Astrocyte of the cerebellum (primary cell): ENCODE results near the gene UGGT2.

Source experiments
- DNase-seq: peaks from one replicate; pipeline ENCODE4 v3.0.0-alpha.2; 2011; ENCODE audit warnings: low read depth
- H3K4me3 ChIP-seq: 2 replicates; pipeline ENCODE4 v1.5.1; 2011; ENCODE audit warnings: mild to moderate bottlenecking, low read depth, low read length, moderate library complexity
- in situ Hi-C: cut with HindIII; loops from 2 replicates; pipeline ENCODE4 v1.10.0; 2017; ENCODE audit warnings: low sequenced_read_pairs
- TF ChIP-seq, protein P1 (sequence below): IDR thresholded peaks from 2 replicates; pipeline ENCODE4 v1.5.1; 2012; ENCODE audit warnings: low read length, low read depth, moderate library complexity, mild to moderate bottlenecking; ENCODE audit errors: missing control alignments

UGGT2 gene

GRCh38 chr13:95756072-95756471 lies 297.1 kb downstream of the UGGT2 start:
- H3K4me3 ChIP-seq: no peak overlapping the region
- TF ChIP-seq, protein P1, sequence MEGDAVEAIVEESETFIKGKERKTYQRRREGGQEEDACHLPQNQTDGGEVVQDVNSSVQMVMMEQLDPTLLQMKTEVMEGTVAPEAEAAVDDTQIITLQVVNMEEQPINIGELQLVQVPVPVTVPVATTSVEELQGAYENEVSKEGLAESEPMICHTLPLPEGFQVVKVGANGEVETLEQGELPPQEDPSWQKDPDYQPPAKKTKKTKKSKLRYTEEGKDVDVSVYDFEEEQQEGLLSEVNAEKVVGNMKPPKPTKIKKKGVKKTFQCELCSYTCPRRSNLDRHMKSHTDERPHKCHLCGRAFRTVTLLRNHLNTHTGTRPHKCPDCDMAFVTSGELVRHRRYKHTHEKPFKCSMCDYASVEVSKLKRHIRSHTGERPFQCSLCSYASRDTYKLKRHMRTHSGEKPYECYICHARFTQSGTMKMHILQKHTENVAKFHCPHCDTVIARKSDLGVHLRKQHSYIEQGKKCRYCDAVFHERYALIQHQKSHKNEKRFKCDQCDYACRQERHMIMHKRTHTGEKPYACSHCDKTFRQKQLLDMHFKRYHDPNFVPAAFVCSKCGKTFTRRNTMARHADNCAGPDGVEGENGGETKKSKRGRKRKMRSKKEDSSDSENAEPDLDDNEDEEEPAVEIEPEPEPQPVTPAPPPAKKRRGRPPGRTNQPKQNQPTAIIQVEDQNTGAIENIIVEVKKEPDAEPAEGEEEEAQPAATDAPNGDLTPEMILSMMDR: no peak
- no peak for DNase-seq
- in situ Hi-C loops: no loop called here

DNA sequence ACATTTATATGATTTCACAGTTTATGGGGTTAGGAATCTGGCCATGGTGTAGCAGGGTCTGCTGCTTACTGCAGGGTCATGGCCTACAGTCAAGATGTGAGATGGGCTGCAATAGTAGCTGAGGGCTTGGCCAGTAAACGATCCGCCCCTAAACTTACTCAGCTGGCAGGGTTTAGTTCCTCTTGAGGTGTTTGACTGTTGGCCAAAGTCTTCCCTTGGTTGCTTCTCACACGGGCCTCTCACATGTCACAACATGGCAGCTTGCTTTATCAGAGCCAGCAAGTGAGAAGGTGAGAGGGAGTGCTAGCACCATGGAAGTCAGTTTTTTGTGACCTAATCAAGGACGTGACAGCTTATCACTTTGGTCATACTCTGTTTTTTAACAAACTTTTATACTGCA lies 299.1 kb downstream of the UGGT2 start:
- in situ Hi-C loops: no loop called here
- no peak overlapping the region for H3K4me3 ChIP-seq
- DNase-seq: no peak
- TF ChIP-seq, protein P1: no peak

GRCh38 chr13:95752677-95753076 lies 300.5 kb downstream of the UGGT2 start:
- H3K4me3 ChIP-seq: no peak overlapping the region
- in situ Hi-C loops: no loop called here
- DNase-seq: no peak
- TF ChIP-seq, protein P1: no peak
